Fibroblast of skin of left biceps (primary cell): ENCODE results near the gene ANKRD33B.
"Not testable (repeated sequence)": the region's sequence is repeated elsewhere in the genome, so short reads cannot be mapped to it uniquely, and the experiment has no call there.

Experiments
- DNase-seq, 2 experiments: peaks; one replicate each; pipeline ENCODE4 v3.0.0-alpha.2; 2013; ENCODE audit warnings: low read depth in 2 of 2

The ANKRD33B gene

DNA sequence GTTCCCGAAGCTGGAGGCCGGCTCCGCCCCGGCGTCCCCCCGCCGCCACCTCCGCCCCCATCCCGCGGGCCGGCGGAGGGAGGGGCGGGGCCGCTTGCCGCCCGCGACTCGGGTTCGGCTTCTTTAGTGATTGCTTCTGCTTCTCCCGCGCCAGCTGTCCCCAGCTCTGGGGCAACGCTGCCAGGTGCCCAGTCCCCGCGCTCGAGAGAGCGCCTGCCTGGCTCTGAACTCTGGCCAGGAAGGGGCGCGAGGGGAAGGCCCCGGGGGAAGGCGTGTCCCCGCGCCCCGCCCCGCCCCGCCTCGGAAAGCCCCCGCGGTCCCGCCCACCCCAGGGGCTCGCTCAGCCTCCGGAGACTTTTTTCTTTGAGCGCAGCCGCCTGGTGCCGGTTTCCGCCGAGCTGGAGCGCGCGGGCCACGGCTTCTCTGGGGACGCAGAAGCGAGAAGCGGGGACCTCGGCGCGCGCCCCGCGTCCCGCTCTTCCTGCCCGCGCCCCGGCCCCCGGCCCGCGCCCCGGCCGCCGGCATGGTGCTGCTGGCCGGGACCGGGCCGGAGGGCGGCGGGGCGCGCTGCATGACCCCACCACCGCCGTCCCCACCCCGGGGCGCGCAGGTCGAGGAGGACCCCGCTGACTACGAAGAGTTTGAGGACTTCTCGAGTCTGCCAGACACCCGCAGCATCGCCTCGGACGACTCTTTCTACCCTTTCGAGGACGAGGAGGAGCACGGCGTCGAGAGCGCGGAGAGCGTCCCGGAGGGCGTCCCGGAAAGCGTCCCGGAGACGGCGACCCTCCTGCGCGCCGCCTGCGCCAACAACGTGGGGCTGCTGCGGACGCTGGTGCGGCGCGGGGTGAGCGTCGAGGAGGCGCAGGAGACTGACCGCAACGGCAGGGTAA, at the start of gene ANKRD33B:
Gene ANKRD33B, plus strand, starts transcription at position 126 of the 893 bp plus-strand sequence. Its CDS starts 398 bp downstream, at position 524.
- no peak for DNase-seq

GRCh38 chr5:10514572-10514971, 49.3 kb upstream of the ANKRD33B start:
- not testable (repeated sequence) for DNase-seq

GRCh38 chr5:10515492-10515891, 48.4 kb upstream of the ANKRD33B start:
- DNase-seq: no peak

GRCh38 chr5:10518347-10518746, 45.5 kb upstream of the ANKRD33B start:
- peak; percentile 26 to 38 for DNase-seq

- no peak for DNase-seq
These were observed 44.1 kb upstream of the ANKRD33B start for GRCh38 chr5:10519729-10520128.

DNA sequence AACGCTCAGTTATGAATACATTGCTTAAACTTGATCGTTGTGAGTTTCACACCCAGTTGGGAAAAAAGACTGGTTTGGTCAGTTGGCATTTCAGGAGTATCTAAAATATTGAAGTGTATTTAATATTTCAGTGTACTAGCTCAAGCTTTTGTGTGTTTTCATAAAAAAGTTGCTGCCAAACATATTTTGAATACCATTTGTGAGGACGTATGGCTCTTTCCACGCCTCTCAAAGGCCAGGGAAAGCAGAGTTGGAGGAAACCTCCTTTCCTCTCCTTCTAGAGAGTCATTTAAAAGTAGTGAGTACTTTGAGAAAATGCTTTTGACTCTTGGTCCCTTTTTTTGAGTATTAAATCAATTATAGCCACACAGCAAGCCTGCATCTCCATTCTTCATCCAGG, 43.2 kb upstream of the ANKRD33B start:
- DNase-seq: peak; percentile 32 to 35

GRCh38 chr5:10521466-10522223, 42.2 kb upstream of the ANKRD33B start:
- DNase-seq: no peak

- DNase-seq: no peak
These were observed 41.7 kb upstream of the ANKRD33B start for GRCh38 chr5:10522224-10522611.

DNA sequence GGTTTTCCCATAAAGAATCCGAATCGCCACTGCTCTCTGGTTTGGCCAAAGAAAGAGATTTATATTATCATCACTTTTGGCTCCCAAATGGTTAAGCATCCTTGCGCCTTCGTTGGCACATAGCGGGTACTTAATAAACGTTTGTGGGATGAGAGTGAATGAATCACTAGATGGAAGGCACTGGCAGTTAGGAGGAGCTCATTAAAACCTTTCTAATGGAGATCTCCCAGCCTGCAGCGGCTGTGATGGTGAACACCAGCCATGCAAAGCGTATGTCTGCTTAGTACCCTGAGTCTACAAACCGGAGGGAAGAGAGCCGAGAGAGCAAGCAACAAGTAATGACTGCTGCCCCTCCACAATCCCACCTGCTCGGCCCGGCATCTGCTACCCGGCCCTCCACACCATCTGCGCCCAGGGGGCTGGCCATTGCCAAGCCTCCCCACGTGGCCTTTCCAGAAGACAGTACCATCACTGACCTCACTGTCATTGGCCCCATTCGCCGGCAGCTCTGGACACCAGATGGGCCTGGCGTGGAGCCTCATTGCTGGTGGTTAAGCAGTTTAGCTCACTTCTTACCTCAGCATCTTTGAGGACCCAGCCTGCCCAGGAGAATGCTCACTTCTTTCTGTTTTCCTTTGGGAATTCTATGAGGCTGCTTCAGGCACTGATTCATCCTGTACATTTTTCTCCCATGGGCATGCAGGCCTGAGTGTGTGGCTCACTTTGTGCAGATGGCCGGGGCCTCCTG, 39.3 kb upstream of the ANKRD33B start:
- peak; percentile 86 to 87 for DNase-seq

GRCh38 chr5:10525124-10525495, 38.8 kb upstream of the ANKRD33B start:
- no peak for DNase-seq

GRCh38 chr5:10527281-10527950, 36.5 kb upstream of the ANKRD33B start:
- peak; percentile 60 to 61 for DNase-seq

GRCh38 chr5:10528056-10528816, 35.6 kb upstream of the ANKRD33B start:
- peak; percentile 76 to 83 for DNase-seq

GRCh38 chr5:10528827-10529226, 35.0 kb upstream of the ANKRD33B start:
- DNase-seq: no peak

GRCh38 chr5:10530601-10531320, 33.1 kb upstream of the ANKRD33B start:
- no peak for DNase-seq

DNA sequence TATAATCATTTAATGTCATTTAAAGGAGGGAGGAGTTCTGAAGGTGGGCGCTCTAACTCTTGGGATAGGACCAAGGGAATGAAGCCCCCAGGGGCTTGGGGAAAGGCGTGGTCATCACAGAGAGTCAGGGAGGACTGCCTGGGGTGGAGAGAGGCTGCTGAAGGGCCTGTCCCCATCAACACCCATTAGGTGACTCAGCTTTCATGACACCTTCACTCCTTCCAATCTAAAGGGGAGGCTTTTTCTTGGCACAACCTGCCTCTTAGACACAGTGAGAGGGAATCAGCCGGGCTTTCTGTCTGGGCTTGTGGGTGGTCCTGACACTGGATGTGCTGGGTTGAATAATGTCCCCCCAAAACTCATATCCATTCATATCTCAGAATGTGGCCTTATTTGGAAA, 31.4 kb upstream of the ANKRD33B start:
- DNase-seq: no peak

GRCh38 chr5:10533226-10533625, 30.6 kb upstream of the ANKRD33B start:
- DNase-seq: no peak

- no peak for DNase-seq
These were observed 29.0 kb upstream of the ANKRD33B start for GRCh38 chr5:10534561-10535530.

- no peak for DNase-seq
These were observed 27.4 kb upstream of the ANKRD33B start for GRCh38 chr5:10536511-10536910.
